Stimulated activated CD8-positive, alpha-beta memory T cell treated with anti-CD3 and anti-CD28 coated beads, Interleukin-12 subunit alpha, Interleukin-12 subunit beta, amount 100 ng/mL, for 24 hours (primary cell): ENCODE measurements around the gene ACADS.

Source experiments
- DNase-seq: peaks from one replicate; pipeline ENCODE4 v3.0.0-alpha.2; 2020; ENCODE audit errors: extremely low read depth

ACADS gene, protein sequence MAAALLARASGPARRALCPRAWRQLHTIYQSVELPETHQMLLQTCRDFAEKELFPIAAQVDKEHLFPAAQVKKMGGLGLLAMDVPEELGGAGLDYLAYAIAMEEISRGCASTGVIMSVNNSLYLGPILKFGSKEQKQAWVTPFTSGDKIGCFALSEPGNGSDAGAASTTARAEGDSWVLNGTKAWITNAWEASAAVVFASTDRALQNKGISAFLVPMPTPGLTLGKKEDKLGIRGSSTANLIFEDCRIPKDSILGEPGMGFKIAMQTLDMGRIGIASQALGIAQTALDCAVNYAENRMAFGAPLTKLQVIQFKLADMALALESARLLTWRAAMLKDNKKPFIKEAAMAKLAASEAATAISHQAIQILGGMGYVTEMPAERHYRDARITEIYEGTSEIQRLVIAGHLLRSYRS

DNA sequence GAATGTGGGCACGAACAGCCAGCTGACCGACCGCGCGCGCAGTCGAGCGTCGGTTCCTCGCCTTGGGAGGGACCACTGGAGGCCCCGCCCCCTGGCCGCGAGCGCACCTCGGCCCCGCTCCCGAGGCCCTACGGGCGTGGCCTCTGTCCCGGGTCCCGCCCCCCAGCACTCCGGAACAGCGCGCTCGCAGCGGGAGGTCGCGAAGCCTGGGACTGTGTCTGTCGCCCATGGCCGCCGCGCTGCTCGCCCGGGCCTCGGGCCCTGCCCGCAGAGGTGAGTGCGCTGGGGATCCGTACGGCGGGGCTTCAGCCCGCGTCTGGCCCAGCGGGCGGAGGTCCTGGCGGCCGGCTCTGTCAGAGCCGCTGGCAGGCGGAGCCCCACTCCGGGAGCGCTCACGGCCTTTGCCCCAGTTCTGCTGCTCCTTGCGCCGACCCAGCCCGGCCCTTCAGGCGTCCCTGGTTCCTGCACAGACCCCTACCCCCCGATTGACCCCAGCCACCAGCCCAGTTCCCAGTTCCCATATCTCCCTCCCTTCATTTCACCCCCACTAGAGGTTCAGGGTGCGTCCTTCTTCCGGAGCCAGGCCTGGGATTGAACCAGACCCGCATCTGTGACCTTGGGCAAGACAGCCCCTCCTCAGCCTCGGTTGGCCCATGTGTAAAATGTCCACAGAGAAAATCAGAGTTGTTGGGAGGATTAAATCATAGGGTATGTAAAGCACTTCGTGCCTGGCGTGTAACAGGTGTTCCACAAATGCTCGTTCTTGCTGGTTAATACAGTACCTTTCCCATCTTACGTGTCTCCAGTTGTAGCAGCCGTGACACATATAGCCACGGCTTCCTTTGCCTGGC is at the start of gene ACADS:
Gene ACADS, plus strand, starts transcription at position 168 of the 851 bp plus-strand sequence. Its CDS starts 60 bp downstream, at position 228.
- DNase-seq, result peak; percentile 77

DNA sequence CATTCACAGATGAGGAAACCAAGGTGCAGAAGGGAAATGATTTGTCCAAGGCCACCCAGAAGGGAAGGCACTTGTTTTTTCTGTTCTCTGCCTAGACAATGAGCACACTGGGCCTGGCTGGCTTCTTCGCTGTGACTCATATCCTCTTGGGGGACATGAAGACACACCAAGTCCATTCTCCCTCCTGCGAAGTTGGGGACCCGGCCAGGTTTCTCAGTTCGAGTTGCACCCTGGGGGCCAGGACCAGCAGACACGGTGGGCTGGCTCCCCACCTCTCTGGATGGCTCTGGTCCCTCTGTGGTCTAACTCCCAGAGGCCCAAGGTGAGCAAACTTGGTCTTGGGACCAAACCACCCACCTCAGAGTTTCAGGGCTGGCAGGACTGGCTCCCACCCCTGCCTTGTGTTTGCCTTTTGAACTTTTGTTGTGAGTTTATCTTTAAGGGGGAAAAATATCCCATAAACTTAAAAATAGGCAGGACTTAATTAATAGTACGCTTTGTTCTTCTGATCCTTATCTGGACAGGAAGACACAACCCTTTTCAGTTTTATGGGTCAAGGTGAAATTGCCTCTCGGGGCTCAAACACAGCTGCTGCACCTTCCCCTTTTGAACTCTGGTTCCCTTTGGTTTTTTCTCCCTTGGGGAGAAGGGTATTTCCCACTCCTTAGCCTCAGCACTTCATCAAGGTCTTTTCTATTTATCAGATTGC is 47.7 kb upstream of the ACADS start:
- no peak for DNase-seq

DNA sequence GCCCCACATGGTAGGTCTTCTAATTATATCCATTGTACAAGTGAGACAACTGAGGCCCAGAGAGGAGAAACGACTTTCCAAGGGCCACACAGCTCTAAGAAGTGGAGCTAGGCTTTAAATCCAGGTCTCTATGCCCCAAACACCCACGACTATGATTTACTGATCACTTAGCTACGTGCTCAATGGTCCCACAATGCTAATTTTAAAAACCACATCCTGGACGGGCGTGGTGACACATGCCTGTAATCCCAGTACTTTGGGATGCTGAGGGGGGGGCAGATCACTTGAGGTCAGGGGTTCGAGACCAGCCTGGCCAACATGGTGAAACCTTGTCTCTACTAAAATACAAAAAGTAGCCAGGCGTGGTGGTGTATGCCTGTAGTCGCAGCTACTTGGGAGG is 47.1 kb upstream of the ACADS start:
- DNase-seq, result no peak

DNA sequence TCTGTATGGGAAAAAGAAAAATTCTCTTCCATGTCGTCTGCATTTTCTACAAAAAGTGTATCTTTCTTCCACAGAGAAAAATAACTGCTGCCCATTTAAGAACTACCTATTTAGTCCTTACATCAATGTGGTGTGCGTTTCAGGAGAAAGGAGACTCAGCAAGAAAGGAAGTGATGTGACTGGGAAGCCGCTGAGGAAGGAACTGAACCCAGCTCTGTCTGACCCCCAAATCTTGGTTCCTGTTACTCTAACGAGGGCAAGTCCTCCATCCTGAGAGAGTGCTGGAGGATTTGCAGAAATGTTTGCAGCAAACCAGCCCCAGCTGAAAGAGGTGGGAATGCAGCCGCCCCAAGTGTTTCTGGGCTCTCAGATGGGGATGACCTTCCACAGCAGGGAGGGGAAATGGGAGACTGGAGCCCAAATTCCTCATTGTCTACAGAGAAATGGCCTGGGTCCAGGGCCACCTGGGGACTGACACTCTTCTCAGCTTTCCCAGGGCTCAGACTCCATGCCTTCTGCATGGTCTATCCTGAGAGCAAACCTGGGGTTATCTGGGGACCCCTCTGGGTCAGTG is 45.4 kb upstream of the ACADS start:
- no peak for DNase-seq

DNA sequence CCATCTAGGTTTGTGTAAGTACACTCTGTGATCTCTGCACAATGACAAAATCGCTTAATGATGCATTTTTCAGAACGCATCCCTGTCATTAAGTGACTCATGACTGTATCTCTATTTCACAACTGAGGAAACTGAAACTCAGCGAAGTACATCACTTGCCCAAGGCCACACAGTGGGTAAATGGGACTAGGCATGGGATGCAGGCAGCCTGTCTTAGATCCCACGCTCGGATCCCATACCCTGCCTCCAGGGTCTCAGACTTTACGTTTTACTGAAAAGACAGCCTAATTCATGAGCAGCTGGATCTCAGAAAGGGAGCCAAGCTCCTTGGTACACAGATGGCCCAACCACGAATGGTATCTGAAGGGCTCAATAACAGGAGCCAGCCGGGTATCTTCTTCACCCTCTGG is 41.1 kb upstream of the ACADS start:
- no peak for DNase-seq

DNA sequence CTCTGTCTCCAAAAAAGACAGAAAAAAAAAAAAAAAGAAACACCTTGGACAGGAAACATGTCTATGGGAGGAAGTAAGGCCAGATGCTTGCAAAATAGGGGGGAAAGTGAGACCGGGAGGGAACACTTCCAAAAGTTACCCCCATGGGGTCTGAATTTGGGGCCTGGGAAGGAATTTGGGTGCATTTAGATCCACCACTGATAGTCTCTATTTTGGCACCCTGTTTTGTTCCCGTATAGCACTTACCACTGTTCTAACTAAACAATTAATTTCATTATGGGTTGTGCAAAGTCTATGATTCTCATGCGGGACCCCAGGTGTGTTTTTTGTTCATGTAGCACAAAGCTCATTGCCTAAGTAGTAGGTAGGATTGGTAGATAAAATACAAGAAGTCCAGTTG is 40.1 kb upstream of the ACADS start:
- no peak for DNase-seq

DNA sequence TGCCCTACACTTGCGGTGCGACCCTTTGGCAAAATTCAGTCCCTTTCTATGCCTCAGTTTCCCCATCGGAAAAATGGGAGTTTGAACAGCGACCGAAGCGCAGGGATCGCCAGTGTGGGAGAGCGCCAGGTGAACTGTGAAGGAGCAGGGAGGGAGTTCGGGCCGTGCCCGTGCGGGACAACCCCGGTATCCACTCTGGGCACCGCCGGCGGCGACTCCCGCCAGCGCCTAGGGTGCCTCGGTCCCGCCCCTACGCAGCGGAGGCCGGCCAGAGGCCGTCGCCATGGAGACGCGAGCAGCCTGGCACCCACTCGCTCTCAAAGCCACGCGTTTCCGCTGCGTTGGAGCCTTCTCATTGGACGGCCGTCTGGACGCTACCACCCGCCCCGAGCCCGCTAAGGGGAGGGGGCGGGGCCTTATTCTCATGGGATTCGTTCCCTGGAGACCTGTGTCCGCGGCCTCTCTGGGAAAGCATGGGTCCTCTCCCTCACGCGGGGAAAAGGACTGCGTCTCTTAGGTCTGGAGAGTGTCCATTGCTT is 39.4 kb upstream of the ACADS start:
- peak; percentile 92 for DNase-seq

DNA sequence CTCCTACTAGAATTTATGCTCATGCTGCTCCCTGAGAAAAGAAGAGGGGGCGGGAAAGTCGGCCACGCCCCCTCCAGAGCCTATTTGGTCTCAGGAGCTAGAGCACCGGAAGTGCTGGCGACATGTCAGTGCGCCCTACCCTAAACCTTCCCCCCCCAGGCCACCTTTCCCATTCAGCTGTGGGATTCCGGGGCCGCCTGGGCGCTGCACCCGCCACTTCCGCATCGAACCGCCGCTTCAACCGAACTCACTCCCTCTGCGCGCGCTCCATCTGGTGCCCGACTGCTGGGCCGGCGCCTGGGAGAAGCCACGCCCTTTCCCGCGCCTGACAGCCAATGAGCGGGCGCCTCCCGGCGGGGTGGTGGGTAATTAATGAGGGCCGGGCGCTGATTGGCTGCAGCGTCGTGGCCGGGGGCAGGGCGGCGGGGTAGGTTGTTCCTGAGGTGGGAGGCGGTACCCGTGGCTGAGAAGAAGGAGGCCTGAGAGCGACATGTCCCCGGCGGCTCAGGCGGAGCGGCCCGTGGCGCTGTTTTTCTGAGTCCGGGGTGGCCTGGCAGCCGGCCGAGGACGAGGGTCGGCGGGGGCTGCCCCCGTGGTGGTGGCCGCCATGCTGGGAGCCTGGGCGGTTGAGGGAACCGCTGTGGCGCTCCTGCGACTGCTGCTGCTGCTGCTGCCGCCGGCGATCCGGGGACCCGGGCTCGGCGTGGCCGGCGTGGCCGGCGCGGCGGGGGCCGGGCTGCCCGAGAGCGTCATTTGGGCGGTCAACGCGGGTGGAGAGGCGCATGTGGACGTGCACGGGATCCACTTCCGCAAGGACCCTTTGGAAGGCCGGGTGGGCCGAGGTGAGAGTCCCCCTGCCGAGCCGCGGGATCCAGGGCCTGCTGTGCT is 38.7 kb upstream of the ACADS start, which contains the start of gene MLEC:
Gene MLEC, plus strand, starts transcription at position 460 of the 888 bp plus-strand sequence. Its CDS starts 148 bp downstream, at position 608.
- peak; percentile 97 for DNase-seq

DNA sequence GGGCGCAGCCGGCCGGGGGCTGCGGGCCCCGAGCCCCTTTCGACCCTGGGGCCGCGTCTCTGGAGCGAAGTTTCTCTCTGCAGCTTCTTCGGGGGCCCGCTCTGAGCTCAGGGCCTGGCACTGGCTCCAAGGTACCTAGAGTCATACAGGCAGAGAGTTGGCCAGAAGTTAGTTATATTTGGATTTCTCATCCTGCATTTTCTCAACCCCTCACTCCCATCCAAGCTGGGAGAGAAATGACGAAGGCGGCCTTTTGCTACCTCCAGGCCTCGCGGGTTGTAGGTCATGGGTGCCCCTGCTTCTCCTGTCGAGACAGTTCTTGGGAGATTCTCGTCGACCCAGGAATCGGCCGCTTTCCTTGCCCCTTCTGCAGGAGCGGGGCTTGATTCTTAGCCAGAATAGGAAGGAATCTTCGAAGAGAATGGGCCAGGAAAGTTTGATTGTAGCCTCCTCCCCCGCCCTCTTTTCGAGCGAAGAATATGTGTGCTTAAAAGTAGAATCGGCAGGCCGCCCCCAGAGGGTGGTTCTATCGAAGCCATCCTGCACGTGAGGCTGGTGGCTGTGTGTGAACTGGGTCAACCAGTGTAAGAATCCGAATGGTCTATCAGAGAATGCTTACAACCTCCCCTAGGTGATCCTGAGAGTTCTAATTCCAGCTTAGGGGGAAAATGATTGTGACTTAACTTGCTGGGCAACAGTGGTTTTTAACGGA is 37.9 kb upstream of the ACADS start:
- no peak for DNase-seq

DNA sequence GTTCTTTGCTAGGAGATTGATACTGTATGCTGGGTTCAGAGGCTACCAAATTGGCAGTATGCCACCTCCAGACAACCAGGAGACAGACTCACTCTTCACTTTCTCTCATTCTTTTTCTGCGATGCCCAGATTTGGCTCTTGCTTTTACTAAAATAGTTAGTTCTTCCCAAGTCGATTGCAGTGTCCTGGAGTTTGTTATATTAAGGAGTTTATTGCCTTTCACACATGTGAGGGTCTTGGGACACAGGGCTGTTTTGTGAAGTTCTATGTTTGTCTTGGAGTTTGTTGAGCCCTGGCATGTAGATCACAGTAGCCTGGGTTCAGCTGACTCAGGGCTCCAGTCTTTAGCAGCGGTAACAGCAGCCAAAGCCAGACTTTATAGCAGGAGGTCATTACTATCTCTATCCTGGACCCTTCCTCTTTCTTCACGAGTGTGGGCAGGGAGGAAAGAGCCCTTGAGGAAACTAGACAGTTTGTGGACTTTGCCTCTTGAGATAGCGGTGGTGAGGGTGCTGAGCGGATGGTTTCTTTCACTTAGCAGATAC is 37.0 kb upstream of the ACADS start:
- DNase-seq, result no peak

DNA sequence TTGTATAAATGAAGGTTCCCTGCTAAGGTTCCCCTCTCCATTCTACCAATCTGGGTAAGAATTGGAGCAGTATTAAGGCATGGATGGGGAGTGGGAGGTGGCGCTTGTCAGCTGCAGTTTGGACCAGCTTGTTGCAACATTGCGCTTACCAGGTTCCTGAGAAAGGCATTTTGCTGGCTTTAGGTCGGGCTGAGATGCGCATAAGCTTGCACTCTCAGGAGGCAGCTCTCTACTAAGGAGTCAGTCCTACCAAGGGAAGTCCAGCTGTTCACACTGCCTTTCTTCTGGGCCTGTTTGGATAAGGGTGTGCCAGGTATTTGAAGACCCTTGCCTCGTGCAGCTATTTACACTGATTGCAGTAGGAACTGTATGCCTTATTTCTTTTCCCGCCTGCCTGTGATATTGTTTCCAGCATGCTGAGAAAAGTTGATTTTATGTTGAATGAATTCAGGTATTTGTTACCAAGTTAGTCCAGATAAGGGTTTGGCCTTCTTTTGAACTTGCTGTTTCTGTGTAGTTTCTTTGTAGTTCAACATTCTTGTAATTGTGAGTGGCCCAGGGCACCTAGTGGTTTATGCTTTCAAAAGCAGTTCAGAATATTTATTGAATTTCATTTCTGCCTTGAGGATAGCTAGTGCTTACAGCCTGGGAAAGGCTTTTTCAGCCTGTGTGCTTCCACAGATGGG is 36.1 kb upstream of the ACADS start:
- DNase-seq, result no peak

DNA sequence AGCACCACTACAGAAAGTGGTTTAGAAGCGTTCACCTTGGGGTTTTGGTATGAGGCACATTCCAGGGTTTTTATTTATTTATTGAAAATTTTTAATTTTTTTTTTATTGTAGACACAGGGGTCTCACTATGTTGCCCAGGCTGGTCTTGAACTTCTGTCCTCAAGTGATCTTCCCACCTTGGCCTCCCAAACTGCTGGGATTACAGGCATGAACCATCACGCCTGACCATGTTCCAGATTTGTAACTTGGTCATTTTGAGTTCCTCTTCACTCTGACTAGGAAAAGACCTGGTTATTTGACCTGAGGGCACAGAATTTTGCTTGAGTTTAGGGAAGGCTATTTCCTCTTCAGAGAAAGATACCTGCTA is 35.6 kb upstream of the ACADS start:
- no peak for DNase-seq

DNA sequence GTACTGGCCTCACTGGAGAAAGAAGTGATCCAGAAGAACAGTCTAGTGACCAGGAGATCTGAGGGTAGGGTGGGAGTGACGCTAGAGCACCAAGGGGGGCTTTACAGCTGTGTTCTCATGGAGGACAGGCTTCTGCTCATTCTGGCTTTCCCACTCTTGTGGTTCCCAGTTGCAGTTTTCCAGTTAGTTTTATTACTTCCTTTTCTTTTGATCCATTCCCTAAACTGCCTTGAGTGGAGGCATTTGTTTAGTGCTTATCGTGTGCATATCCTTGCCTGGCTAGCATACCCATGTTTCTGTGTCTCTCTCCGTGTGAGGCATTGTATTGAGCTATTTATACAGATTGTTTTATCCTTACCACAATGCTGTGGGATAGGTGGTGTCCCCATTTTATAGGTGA is 34.6 kb upstream of the ACADS start:
- no peak for DNase-seq

DNA sequence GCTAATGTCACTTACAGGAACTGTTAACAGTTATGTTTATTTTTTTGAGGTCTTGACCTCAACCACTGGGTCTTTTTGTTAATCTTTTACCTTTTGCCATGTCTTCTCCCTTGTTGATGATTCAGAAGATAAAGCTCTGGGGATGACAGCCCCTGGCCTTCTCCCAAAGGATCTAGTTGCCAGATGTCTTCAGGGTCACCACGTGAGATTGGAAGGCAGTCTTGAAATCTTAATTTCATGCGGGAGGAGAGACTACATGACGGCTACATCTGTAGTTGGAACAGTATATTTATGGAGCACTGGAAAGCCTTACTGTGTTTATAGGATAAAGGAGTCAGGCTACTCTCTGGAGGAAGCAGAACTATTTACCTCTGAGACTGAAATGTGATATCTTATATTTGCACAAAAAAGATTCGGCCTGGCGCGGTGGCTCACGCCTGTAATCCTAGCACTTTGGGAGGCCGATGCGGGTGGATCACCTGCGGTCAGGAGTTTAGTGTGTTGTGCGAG is 33.0 kb upstream of the ACADS start:
- no peak for DNase-seq

DNA sequence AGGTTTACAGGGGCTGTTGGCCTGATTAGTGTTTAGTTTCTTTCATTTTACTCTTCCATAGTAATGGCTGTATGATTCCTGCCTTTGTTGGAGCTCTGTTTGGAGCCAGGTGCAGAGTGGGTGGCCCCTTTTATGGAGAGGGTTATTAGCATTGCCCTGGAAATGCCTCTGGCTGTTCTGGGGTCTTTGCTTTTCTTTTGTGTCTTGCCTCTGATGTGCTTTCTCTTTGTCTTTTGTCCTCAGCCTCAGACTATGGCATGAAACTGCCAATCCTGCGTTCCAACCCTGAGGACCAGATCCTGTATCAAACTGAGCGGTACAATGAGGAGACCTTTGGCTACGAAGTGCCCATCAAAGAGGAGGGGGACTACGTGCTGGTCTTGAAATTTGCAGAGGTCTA is 31.8 kb upstream of the ACADS start:
- DNase-seq, result no peak

DNA sequence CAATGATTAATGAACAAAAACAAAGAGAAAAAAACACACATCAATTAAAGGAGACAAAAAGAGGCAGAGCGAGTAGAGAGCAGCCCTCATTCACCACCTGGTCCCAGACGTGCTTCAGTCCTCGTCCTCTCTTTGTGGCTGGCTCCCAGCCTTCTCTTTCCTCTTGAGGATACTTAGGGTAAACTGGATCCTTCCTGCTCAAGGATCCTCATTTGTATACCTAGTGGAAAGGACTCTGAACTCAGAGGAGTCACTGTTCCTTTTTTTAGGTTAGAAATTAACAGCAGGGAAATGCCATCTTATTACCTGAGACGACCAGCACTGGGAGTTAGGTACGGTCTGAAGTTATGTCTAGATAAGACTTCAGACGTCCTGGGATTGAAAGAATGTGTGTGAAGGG is 29.0 kb upstream of the ACADS start:
- no peak for DNase-seq

DNA sequence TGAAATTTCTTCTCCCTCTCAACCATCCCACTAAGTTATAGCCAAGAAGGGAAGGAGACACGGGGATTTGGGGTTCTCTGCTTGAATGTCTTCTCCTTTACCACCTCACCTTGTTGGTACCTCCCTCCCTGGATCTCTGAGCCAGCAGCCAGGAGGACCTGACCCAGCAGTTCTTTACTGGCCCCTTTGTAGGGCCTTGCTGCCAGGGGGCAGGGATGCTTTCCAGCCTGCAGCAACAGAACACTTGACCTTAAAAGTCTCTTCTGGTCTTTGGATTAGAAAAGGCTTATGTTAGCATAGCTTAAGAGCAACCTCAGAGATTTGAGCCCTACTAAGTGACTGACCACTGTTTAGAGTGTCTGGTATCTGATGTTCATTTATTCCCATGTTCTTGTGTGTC is 28.3 kb upstream of the ACADS start:
- no peak for DNase-seq

DNA sequence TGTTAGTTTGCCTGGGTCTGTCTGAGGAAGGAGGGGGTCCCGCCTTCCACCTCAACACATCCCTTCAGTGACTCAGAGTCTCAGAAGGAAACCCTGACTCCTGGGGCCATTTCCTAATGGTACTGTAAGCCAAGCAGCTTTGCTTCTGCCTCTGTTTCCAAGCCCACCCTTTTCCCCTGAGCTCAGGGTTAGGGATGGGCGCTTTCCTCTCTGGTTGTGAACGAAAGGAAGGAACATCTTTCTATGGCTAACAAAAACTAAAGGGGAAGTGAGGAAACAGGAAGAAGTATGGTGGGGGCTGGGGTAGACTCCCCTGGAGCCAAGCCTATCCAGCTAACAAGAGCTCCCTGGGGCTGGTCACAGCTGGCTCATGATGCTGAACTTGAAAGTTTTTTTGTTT is 27.0 kb upstream of the ACADS start:
- DNase-seq, result no peak

DNA sequence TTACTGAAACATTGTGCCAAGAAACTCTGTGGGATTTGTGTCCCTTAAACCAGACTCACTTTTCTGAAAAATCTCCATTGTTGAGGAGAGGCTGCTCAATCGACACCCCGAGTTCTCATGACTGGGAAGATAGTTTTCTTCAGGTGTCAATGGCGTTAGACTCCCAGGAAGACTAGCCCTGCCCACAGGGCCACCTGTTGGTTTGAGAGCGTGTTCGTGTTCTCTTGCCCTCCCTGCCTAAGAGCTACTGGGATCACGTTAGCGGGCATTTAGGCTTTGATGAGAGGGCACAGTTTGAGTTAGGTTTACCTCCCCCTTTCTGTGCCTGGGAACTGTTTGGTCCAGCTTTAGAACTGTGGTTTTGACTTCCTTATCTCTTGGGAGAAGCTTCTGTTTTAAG is 26.1 kb upstream of the ACADS start:
- DNase-seq, result no peak
